Neural progenitor cell (in vitro differentiated cells): ENCODE results near the gene ANKRD53. TPM values are rescaled to one million over a fixed set of nuclear protein-coding genes. Genes with fewer than 3 reads are reported as not detected.

ENCODE experiments used
- DNase-seq: peaks from one replicate; pipeline ENCODE4 v3.0.0-alpha.2; 2016; ENCODE audit warnings: low spot score
- H2AFZ ChIP-seq: fragments of 200-600 bp; sonication (generic); replicated peaks from 2 replicates; pipeline ENCODE4 v1.6.1; 2016; ENCODE audit warnings: antibody characterized with exemption
- H3F3A ChIP-seq: fragments of 200-600 bp; sonication (generic); 2 replicates; pipeline ENCODE4 v1.6.1; 2016; ENCODE audit warnings: antibody characterized with exemption, low read depth
- H3K27ac ChIP-seq: fragments of 200-600 bp; sonication (generic); 2 replicates; pipeline ENCODE4 v1.5.1; 2016; ENCODE audit warnings: mild to moderate bottlenecking
- H3K27me3 ChIP-seq: fragments of 200-600 bp; sonication (generic); 2 replicates; pipeline ENCODE4 v1.6.1; 2016; ENCODE audit warnings: mild to moderate bottlenecking, moderate library complexity
- H3K36me3 ChIP-seq: fragments of 200-600 bp; sonication (generic); 2 replicates; pipeline ENCODE4 v1.5.1; 2016
- H3K4me1 ChIP-seq: fragments of 200-600 bp; sonication (generic); 2 replicates; pipeline ENCODE4 v1.6.1; 2016; ENCODE audit warnings: mixed run types
- H3K4me2 ChIP-seq: fragments of 200-600 bp; sonication (generic); 2 replicates; pipeline ENCODE4 v1.6.1; 2016
- H3K4me3 ChIP-seq: fragments of 200-600 bp; sonication (generic); 2 replicates; pipeline ENCODE4 v1.5.1; 2016
- H3K79me2 ChIP-seq: fragments of 200-600 bp; sonication (generic); 2 replicates; pipeline ENCODE4 v1.6.1; 2016; ENCODE audit warnings: low read depth
- H3K9ac ChIP-seq: fragments of 200-600 bp; sonication (generic); 2 replicates; pipeline ENCODE4 v1.6.1; 2016
- H3K9me3 ChIP-seq: fragments of 200-600 bp; sonication (generic); 2 replicates; pipeline ENCODE4 v1.5.1; 2016; ENCODE audit warnings: low read depth
- H4K20me1 ChIP-seq: fragments of 200-600 bp; sonication (generic); 2 replicates; pipeline ENCODE4 v1.6.1; 2016; ENCODE audit warnings: low read depth
- H3K27ac Mint-ChIP-seq: 3 replicates; pipeline ENCODE4 v1.8.0; 2021; ENCODE audit warnings: mixed read lengths
- H3K27me3 Mint-ChIP-seq: 2 replicates; pipeline ENCODE4 v1.8.0; 2022; ENCODE audit warnings: low read depth, mild to moderate bottlenecking, inconsistent platforms, moderate library complexity, mixed read lengths; ENCODE audit not compliant: insufficient read depth
- H3K36me3 Mint-ChIP-seq: 3 replicates; pipeline ENCODE4 v1.8.0; 2021; ENCODE audit warnings: mixed read lengths
- H3K4me1 Mint-ChIP-seq: 3 replicates; pipeline ENCODE4 v1.8.0; 2021; ENCODE audit warnings: mixed read lengths
- H3K4me3 Mint-ChIP-seq: 3 replicates; pipeline ENCODE4 v1.8.0; 2021; ENCODE audit warnings: mild to moderate bottlenecking, moderate library complexity, mixed read lengths
- H3K9me3 Mint-ChIP-seq: 3 replicates; pipeline ENCODE4 v1.8.0; 2020; ENCODE audit warnings: mixed read lengths
- EZH2 ChIP-seq: fragments of 200-600 bp; sonication (generic); IDR thresholded peaks from 2 replicates; pipeline ENCODE4 v1.6.1; 2017; ENCODE audit warnings: antibody characterized with exemption, mild to moderate bottlenecking, moderate library complexity
- EZH2phosphoT487 ChIP-seq: fragments of 200-600 bp; sonication (generic); IDR thresholded peaks from 2 replicates; pipeline ENCODE4 v1.6.1; 2017; ENCODE audit warnings: antibody characterized with exemption
- total RNA-seq: library from RNA; depleted of rRNA; stranded (reverse); fragments of >200 nt; gene quantifications from 2 replicates; pipeline ENCODE4 v1.2.3, GENCODE V29; 2015; ENCODE audit warnings: low replicate concordance
- TF ChIP-seq, protein P1 (sequence below): fragments of 200-600 bp; sonication (generic); IDR thresholded peaks from 2 replicates; pipeline ENCODE4 v1.5.1; 2017; ENCODE audit warnings: antibody characterized with exemption, mild to moderate bottlenecking

ANKRD53 gene
- total RNA-seq, 1 donor from 2014 or later: not detected

DNA sequence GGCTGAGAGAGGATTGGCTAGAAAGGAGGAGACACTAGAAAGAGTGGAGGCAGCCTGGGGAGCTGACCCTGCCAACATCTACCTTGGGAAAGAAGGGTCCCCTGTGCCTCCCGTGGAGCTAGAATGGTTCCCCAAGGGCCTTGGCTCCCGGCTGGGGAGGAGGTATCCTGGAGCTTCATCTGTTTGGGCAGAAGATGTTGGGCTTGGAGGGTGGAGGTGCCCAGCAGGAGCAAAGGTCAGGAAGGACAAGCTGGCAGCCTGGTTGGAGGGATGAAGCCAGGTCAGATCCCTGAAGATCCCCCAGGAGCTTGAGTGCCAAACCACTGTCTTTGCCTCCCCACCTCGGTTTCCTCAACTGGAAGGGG, 39.9 kb upstream of the ANKRD53 start:
- no peaks in the 10 kb centered on the region for H3K36me3 ChIP-seq
- H3K4me2 ChIP-seq: peak overlapping the region; percentile 67
- H2AFZ ChIP-seq: no peak overlapping the region
- H3K9me3 Mint-ChIP-seq: no peaks in the 10 kb centered on the region
- no peak overlapping the region for H3K9ac ChIP-seq
- H3K4me3 Mint-ChIP-seq: peak overlapping the region; percentile 38
- no peak overlapping the region for H3K27ac ChIP-seq
- peak overlapping the region; percentile 30 for H3K4me3 ChIP-seq
- H3K9me3 ChIP-seq: no peaks in the 10 kb centered on the region
- peaks cover 20% of the 10 kb centered on the region for H3K27me3 Mint-ChIP-seq
- H3K27ac Mint-ChIP-seq: no peak overlapping the region
- H4K20me1 ChIP-seq: peaks cover 10% of the 10 kb centered on the region
- H3K4me1 Mint-ChIP-seq: peaks cover 43% of the 10 kb centered on the region
- H3K79me2 ChIP-seq: no peaks in the 10 kb centered on the region
- H3K36me3 Mint-ChIP-seq: peaks cover 1% of the 10 kb centered on the region
- H3K4me1 ChIP-seq: peaks cover 71% of the 10 kb centered on the region
- H3K27me3 ChIP-seq: peaks cover 36% of the 10 kb centered on the region
- TF ChIP-seq, protein P1, sequence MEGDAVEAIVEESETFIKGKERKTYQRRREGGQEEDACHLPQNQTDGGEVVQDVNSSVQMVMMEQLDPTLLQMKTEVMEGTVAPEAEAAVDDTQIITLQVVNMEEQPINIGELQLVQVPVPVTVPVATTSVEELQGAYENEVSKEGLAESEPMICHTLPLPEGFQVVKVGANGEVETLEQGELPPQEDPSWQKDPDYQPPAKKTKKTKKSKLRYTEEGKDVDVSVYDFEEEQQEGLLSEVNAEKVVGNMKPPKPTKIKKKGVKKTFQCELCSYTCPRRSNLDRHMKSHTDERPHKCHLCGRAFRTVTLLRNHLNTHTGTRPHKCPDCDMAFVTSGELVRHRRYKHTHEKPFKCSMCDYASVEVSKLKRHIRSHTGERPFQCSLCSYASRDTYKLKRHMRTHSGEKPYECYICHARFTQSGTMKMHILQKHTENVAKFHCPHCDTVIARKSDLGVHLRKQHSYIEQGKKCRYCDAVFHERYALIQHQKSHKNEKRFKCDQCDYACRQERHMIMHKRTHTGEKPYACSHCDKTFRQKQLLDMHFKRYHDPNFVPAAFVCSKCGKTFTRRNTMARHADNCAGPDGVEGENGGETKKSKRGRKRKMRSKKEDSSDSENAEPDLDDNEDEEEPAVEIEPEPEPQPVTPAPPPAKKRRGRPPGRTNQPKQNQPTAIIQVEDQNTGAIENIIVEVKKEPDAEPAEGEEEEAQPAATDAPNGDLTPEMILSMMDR: no peak
- no peak for TF ChIP-seq EZH2
- no peak for TF ChIP-seq EZH2phosphoT487
- H3F3A ChIP-seq: peaks cover 24% of the 10 kb centered on the region
- DNase-seq: no peak

DNA sequence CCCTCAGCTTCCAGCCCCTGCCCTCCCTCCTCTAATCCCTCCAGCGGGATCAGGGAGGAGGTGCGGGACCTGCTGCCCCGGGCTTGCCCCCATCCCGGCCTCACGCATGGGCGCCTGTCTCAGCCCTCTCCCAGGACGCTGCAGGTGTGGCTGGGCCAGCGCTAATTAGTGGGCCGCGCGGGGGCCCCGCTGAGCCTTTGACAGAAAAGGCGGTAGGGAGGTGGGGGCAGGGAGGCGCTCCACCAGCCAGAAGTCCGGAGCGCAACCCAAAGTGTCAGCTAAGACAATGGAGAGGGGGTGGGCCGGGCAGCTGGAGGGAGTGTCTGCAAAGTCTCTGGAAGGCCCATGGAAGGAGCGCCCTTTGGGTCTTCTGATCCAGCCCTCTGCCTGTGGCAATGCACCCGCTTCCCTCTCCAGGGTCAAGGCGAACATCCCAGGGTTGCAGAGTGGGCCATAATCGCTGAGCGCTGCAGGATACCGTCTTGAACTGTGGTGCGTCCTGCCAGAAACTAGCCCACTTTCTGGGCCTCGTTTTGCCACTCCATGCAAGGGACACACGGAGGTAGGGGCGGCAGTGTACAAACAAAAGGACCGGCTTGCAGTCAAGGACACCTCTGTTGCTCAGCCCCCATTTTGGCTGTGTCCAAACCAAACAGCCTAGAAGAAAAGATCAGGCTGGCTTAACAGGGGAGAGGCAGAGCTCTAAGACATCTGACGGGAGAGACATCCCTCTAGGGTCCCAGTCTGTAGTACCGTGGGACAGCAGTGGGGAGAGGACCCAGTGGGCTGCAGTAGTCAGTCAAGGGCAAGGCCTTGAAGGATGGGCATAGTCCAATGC, 39.2 kb upstream of the ANKRD53 start:
- peaks cover 20% of the 10 kb centered on the region for H3K27me3 Mint-ChIP-seq
- Histone ChIP-seq H3K4me3 (peak overlapping the region; percentile 30), H3K4me2 (peak overlapping the region; percentile 67), H3K9ac (no peak overlapping the region), H2AFZ (no peak overlapping the region), H3K27ac (no peak overlapping the region), H3K4me1 (peaks cover 77% of the 10 kb centered on the region), H3K27me3 (peaks cover 42% of the 10 kb centered on the region), H3K79me2 (no peaks in the 10 kb centered on the region), H3K9me3 (no peaks in the 10 kb centered on the region), H3F3A (peaks cover 24% of the 10 kb centered on the region), H3K36me3 (no peaks in the 10 kb centered on the region), H4K20me1 (peaks cover 11% of the 10 kb centered on the region)
- H3K4me1 Mint-ChIP-seq: peaks cover 48% of the 10 kb centered on the region
- peak; percentile 86 for DNase-seq
- no peak overlapping the region for H3K4me3 Mint-ChIP-seq
- no peaks in the 10 kb centered on the region for H3K9me3 Mint-ChIP-seq
- H3K27ac Mint-ChIP-seq: no peak overlapping the region
- TF ChIP-seq EZH2phosphoT487 (peak; percentile 35), EZH2 (no peak)
- peaks cover 1% of the 10 kb centered on the region for H3K36me3 Mint-ChIP-seq

GRCh38 chr2:70939839-70940580, 38.4 kb upstream of the ANKRD53 start:
- H3K9me3 ChIP-seq: no peaks in the 10 kb centered on the region
- peaks cover 11% of the 10 kb centered on the region for H4K20me1 ChIP-seq
- peak overlapping the region; percentile 67 for H3K4me2 ChIP-seq
- H3K9ac ChIP-seq: no peak overlapping the region
- Mint-ChIP-seq H3K4me3 (no peak overlapping the region), H3K36me3 (peaks cover 1% of the 10 kb centered on the region), H3K9me3 (no peaks in the 10 kb centered on the region), H3K27ac (no peak overlapping the region), H3K27me3 (peaks cover 20% of the 10 kb centered on the region), H3K4me1 (peaks cover 47% of the 10 kb centered on the region)
- H3K4me1 ChIP-seq: peaks cover 77% of the 10 kb centered on the region
- no peak for TF ChIP-seq EZH2phosphoT487
- TF ChIP-seq, protein P1: no peak
- no peak for TF ChIP-seq EZH2
- peak; percentile 45 for DNase-seq
- H3K27me3 ChIP-seq: peaks cover 50% of the 10 kb centered on the region
- H3F3A ChIP-seq: peaks cover 24% of the 10 kb centered on the region
- no peak overlapping the region for H2AFZ ChIP-seq
- H3K27ac ChIP-seq: no peak overlapping the region
- no peak overlapping the region for H3K4me3 ChIP-seq
- no peaks in the 10 kb centered on the region for H3K79me2 ChIP-seq
- no peaks in the 10 kb centered on the region for H3K36me3 ChIP-seq
